Pulmonary artery endothelial cell (primary cell): ENCODE data around the gene ZDHHC20. TPM values are rescaled to one million over a fixed set of nuclear protein-coding genes. Genes with fewer than 3 reads are reported as not detected.

Experiments used
- DNase-seq: peaks from one replicate; pipeline ENCODE4 v3.0.0-alpha.2; 2011; ENCODE audit warnings: low read depth, low spot score
- total RNA-seq: library from RNA; depleted of rRNA; stranded (reverse); fragments of >200 nt; gene quantifications from 2 replicates; pipeline ENCODE4 v1.2.3, GENCODE V29; 2014

The ZDHHC20 gene, protein sequence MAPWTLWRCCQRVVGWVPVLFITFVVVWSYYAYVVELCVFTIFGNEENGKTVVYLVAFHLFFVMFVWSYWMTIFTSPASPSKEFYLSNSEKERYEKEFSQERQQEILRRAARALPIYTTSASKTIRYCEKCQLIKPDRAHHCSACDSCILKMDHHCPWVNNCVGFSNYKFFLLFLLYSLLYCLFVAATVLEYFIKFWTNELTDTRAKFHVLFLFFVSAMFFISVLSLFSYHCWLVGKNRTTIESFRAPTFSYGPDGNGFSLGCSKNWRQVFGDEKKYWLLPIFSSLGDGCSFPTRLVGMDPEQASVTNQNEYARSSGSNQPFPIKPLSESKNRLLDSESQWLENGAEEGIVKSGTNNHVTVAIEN
- 75.3 and 113 TPM in 2 replicates for total RNA-seq

DNA sequence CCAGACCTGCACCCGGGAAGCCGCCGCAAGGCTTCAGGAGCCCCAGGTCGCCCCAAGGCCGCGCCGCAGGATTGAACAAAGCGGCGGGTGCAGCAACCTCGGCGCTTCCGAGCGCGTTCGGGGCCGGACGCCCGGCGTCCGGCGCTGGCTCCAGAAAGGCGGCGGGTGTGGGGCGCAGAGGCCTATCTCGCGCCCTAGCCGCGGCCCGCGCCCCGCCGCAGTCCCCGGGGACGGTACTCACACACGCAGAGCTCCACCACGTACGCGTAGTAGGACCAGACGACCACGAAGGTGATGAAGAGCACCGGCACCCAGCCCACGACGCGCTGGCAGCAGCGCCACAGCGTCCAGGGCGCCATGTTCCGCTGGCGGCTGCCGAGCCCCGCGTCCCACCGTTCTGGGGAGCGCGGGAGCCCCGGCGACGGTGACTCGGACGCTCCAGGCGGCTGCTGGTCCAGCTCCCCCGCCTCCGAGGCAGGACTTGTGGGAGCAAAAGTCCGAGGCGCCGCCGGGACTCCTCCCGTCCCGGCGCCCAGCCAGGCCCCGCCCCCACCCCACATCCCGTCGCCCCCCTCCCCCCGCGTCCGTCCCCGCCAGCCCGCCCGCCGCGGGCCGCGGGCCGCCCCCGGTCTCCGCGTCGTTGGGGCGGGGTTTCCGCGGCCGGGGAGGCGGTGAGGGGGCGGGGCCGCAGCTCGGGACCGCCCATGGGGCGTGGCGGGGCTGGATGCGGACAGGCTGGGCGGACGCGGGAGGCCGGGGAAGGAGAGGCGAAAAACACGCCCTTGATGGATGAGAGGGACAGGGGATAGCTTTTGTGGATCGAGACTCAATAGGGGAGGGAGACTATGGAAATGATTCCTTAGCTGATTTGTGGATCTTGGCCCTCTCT, at the start of gene ZDHHC20:
Gene ZDHHC20 (minus strand): TSS at position 491 of the 889 bp plus-strand sequence. CDS start 132 bp downstream, at position 359.
- DNase-seq: peak; percentile 46

DNA sequence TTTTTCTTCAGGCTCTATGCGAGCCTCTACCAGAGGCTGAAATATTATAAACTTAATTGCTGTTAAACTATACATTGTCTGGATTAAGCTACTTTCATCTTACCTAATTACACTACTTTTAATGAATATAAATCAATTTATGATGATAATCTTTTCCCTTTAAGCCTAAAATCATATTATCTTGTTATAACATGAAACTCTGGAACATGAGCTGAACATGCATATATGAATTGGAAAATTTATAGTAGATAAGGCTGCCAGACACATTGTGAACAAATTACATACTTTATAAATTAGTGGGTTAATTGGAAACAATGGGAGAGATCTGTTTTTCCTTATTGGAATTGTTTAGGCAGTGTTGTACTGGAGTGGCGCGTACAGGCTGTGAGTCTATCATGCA, 45.3 kb upstream of the ZDHHC20 start:
- DNase-seq: no peak

DNA sequence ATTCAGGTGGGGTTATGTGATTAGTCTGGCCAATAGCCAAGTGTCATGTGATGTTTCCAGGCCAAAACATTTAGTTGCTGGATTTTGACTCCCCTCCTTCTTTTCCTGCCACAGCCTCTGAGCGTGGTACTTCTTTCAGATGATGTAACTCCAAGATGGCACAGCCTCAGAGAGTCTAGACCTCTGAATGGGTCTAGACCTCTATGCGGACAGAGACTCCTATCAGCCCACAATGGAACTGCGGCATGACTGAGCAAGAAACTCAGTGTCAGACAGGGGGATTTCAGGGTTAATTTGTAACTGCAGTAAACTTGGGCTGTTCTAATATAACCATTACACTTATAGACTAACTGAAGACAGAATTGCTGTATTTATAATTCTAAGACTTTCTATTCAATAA, 42.6 kb upstream of the ZDHHC20 start:
- no peak for DNase-seq

DNA sequence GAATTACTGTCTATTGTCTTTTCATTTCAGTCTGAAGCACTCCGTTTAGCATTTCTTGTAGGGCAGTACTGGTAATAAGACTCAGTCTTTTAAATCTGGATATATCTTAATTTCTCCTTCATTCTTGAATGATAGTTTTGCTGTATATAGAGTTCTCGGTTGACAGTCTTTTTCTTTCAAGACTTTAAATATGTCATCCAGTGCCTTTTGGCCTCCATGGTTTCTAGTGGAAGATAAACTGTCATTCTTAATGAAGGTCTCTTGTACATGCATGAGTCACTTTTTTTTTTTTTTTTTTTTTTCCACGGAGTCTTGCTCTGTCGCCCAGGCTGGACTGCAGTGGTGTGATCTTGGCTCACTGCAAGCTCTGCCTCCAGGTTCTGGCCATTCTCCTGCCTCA, 27.2 kb upstream of the ZDHHC20 start:
- no peak for DNase-seq

DNA sequence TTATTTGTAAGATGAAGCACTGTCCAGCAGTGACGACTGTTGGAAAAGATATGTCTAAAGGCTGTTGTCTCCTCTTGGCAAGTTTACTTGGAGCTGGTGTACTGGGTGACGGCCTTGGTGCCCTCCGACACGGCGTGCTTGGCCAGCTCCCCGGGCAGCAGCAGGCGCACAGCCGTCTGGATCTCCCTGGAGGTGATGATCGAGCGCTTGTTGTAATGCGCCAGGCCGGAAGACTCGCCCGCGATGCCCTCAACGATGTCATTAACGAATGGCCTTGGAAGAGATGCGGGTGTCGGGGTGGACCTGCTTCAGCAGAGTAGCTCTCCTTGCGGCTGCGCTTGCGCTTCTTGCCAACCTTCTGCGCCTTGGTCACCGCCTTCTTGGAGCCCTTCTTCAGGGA, 24.6 kb upstream of the ZDHHC20 start:
- no peak for DNase-seq

DNA sequence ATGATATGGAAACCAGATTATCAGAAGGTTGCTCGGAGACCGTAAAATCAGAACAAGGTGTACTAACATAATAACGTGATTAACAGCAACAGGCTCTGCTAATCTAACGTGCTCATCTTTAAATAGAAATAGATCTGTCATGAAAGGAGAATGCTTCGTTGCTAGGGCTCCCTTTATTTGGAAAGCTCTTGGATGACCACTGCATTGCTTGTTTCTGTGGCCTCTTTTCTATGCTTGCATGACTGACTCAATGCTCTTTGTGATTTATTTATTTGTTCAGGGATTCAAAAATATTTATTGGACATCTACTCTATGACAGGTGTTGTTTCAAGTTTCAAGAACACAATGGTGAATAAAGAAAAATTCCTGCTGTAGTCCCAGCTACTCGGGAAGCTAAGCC, 22.3 kb upstream of the ZDHHC20 start:
- no peak for DNase-seq

DNA sequence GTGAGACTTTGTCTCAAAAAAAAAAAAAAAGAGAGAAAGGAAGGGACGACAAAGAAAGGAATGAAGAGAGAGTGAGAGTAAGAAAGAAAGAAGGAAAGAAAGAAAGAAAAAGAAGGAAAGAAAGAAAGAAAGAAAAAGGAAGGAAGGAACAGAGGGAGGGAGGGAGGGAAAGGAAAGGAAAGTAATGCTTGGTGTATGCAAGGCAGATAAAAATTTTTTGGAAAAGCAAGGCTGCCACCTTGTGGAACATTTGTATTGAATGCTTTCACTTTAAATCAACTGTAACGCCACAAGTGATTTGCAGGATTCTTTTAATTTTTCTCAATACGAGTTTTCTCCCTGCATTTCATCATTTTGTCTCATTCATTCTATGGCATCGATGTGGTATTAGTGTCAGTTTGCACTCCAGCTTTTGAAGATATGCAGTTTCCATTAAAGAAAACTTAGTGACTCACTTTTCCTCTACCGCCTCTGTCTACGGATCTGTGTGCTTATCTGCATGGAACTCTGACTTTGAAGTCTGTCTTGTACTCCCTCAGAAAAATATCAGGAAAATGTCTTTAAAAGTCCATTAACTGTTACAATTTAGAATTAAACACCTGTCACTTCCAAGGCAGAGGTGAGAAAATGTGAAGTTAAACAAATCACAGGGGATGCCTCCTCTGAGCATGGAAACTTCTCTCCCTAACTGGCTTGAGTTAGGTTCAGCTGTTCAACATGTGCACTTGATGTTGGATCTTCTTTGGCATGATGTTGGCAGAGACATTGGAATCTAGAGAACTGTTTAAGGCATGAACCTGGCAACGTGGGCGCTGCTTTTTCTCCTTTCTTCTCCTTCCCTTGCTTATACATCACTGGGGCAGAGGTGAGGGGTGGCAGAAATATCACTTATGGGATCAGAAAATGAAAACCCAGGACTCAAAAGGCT, 20.0 kb upstream of the ZDHHC20 start:
- DNase-seq: peak; percentile 43

DNA sequence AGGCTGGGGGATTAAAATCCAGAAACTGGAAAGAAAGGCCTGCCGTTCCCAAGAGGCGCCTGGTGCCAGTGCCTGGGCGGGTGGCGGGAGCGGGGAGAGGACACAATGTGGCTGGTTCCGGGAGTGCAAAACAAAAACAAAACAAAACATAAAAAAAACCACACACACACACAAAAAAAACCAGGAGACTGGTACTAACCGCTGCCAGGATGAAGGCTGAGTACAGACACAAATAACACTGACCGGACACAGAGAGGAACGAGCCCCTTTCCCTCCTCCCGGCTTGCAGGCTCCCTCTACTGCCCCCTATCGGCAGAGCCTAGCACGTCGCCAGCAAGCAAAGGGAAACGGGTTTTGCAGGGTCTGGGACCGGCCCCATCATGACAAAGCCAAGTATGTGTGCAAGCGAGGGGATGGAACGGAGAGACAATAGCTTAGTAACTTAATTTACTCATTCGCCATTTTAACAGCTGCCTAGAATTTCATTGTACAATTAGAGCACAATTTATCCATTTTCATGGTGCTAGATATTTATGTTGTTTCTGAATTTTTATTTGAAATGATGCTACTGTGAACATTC, 17.9 kb upstream of the ZDHHC20 start:
- DNase-seq: peak; percentile 55

DNA sequence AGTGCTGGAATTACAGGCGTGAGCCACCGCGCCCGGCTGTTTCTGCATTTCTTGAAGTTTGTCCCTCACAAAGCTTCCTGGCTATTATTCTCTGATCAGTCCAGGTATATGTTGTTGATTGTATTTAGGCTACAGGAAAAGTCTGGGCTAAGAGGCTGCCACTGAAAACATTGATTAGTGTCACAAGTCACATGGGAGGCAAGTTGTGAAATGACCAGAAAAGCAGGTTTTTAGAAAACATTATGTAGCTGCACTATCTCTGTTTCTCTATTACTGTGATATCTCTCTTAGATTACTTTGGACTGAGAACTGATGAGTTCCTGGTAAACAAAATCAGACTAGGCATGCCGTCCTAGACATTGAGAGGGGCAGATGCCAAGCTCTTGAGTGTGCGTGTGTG, 16.0 kb upstream of the ZDHHC20 start:
- DNase-seq: no peak

DNA sequence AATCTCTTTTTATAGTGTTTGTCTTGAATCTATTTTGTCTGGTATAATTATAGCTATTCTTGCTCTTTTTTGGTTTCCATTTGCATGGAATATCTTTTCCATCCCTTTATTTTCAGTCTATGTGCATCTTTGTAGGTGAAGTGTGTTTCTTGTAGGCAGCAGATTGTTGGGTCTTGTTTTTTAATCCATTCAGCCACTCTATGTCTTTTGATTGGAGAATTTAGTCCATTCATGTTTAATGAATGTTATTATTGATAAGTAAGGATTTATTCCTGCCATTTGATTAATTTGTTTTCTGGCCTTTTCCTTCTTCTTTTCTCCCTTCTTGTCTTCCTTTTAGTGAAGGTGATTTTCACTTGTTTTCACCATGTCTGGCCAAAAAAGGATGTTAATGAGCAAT, 11.7 kb upstream of the ZDHHC20 start:
- no peak for DNase-seq

DNA sequence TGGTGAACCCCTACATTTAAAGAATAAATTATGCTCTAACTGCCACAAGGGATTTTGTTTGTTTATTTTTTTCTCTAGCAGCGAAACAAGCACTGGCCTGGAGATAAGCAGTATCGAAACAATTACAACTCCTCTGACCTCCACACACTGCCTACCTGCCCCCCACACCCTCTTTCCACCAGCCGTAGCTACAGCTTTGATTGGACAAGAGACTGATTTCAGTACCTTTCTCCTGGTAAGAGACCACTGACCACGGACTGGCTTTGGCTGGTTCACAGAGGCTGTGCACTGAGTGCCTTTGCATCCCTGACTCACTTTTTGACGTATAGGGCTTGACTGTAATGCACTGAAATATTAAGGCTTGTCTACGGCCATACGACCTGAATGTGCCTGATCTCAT, 7.4 kb upstream of the ZDHHC20 start:
- DNase-seq: no peak

DNA sequence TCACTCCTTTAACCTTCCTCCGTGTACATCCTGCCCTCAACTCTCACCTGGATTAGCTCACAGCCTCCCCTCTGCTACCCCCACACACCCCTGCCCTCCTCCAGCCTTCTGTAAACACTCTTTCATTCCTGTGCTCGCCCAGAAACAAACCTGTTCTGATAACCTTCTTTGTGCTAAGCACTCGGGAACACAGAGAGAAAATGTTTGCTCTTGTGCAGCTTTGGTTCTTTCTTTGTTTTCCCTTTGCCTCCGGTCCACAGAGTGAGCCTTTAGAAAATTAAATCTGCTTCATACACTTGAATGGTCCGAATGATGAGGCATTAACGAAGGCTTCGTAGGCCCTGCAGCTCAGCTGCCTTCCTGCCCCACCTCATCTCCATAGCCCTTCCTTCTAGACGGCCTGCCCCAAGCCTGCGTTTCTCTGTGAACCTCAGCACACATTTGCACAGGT, 6.6 kb upstream of the ZDHHC20 start:
- DNase-seq: no peak

DNA sequence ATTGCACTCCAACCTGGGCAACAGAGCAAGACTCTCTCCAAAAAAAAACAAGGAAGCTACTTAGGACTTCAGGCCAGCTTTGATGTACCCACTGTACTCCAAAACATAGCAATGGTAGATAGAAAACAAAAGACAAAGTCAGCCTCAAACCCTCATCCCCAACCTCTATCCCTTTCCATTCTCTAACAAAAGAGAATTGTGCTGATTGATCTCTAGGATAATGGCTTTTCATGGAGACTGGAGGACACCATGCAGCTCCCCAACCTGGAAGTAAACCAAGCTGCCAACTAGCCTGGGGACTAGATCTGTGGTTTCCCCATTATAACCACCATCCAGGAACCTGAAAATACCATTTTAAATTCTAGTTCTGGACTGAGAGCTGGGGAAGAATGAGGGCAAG, 4.3 kb upstream of the ZDHHC20 start:
- no peak for DNase-seq

DNA sequence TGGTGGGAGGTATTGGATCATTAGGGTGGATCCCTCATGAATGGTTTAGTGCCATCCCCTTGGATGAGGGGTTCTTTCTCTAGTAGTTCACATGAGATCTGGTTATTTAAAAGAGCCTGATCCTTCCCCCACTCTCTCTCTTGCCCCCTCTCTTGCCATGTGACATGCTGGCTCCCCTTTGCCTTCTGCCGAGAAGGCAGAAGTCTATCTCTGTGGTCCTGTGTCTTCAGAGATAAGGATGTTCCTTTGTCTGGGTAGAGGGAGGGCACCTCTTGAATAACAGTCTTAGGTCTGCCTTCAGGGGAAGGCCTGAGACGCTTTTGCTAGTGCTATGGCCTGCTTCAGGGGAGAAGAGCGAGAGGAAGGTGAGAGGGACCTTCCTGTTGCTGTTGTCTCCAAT, 2.0 kb upstream of the ZDHHC20 start:
- no peak for DNase-seq

DNA sequence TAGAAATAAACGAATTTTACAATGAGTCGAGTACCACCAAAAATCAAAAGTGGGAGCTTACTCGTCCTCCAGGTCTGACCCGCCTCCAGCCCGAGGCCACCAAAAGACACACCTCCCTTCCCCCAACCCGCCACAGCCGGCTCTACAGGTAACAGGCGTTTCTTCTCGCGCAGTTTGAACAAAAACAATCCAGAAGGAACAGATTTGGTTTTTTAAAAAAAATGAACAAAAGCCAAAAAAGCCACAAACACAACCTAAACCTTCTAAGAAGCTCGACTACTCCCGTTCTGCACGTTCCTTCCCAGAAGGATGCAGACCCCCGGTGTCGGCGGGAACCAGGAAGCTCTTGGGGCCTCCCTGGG, 671 bp downstream of the ZDHHC20 start:
- no peak for DNase-seq

DNA sequence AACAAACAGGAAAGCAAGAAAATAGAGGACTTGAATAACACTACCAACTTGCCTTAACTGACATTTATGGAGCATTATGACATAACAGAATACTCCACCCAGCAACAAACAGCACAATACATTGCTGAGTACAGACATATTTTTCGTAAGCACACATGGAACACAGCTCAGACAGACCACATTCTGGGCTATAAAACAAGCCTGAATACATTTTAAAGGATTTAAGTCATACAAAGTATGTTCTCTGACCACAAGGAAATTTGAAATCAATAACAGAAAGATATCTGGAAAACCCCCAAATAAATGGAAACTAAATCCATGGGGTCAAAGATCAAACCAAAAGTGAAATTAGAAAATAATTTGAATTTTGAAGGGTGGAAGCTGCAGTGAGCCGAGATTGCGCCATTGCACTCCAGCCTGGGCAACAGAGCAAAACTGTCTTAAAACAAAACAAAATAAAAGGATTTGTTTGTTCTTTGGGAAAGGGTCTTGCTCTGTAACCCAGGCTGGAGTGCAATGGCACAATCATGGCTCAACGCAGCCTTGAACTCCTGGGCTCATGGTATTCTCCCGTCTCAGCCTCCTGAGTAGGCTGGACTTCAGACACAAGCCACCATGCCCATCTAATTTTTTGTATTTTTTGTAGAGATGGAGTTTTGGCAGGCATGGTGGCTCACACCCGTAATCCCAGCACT, 5.6 kb downstream of the ZDHHC20 start:
- no peak for DNase-seq

DNA sequence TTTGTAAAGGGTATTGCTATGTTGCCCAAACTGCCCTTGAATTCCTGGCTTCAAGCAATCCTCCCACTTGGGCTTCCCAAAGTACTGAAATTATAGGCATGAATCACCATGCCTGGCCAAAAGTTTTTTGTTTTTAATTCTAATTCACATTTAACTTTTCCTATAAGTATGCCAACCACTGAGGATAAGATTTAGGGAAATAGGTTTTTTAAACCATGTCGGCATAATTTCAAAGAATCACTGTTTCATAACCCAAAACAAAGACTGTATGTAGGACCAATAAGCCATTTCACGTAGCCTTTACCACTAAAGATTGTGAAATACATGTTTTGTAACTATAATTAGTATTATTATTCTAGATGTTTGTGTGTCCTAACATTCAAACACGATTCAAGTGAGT, 8.2 kb downstream of the ZDHHC20 start:
- DNase-seq: no peak

DNA sequence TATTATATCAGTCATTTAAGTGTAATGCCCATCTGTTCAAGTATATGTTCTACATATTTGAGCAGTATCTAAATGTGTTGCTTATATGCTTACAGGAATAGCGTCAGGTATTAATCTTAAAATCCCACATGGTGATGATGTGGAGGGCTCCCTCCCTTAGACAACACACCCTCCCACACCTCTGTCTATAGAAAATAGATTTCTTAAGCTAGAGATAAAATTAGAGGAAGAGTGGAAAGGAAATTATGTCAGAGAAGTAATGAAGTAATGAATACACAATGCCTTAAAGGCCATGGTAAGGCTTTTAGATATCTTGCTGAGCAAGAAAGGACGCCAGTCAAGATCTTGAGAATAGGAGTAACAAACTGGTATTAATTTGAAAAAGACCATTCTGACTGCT, 12.4 kb downstream of the ZDHHC20 start:
- DNase-seq: no peak

DNA sequence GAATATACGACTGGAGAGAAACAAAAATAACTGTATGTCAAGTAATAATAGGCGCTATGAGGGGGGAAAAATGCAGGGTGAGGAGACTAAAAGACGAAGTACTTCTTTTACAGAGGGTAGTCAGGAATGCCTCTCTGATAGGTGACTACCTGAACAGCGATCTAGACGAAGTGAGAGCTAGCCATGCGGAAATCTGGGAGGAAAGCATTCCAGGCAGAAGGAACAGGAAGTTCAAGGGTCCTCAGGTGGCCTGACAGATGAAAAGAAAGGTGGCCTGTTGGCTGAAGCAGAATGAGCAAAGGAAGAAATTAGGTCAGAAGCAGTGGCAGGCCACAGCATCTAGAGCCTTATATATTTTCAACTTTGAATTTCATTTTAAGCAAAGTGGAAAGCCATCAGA, 13.3 kb downstream of the ZDHHC20 start:
- DNase-seq: no peak

DNA sequence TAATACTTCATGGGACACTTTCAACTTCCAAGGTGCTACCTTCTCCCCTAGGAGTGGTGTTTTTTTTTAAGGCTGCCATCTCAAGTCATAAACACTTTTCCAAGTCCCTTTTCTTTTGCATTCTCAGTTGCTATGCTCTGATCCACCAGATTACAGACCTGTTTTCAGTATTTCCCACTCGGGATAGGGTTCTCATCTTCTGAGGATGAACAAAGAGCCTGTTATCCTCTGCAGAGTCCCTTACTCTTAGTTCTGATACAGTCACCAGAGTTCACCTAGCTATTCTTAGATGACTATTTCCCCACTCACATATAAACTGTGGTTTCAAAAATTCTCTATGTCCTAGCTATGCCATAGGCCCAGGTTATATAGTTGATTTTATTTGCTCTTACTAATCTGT, 15.9 kb downstream of the ZDHHC20 start:
- DNase-seq: no peak

DNA sequence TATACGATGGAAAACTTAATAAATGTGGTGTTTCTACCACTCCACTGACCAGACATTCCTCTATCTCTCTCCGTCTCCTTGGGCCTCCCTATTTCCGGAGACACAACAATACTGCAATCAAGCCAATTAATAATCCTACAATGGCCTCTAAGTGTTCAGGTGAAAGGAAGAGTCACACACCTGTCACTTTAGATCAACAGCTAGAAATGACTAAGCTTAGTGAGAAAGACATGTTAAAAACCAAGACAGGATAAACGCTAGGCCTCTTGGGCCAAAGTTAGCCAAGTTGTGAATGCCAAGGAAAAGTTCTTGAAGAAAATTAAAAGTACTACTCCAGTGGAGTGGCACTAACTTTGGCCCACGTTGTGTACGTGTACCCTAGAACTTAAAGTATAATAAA, 22.5 kb downstream of the ZDHHC20 start:
- no peak for DNase-seq
